GM23338 (cell line): ENCODE results near the gene HDAC9. TPM values are rescaled to one million over a fixed set of nuclear protein-coding genes. Genes with fewer than 3 reads are reported as not detected.

Experiments
- ATAC-seq: fragments of 200-7000 bp; cut with Tn5 transposase; 3 replicates; pipeline ENCODE4 v1.9.1; 2020
- DNase-seq: peaks from one replicate; pipeline ENCODE4 v3.0.0-alpha.2; 2015; ENCODE audit warnings: low spot score
- H2AFZ ChIP-seq: fragments of 200-600 bp; sonication (generic); 2 replicates; pipeline ENCODE4 v1.8.0; 2016; ENCODE audit warnings: antibody characterized with exemption, mild to moderate bottlenecking, moderate library complexity
- H3F3A ChIP-seq: fragments of 200-600 bp; sonication (generic); replicated peaks from 2 replicates; pipeline ENCODE4 v1.8.0; 2017; ENCODE audit warnings: antibody characterized with exemption, mixed run types, low read depth
- H3K27ac ChIP-seq: fragments of 200-600 bp; sonication (generic); 2 replicates; pipeline ENCODE4 v1.6.1; 2016; ENCODE audit warnings: low read depth
- H3K27me3 ChIP-seq: fragments of 200-600 bp; sonication (generic); 2 replicates; pipeline ENCODE4 v1.8.0; 2016; ENCODE audit warnings: mild to moderate bottlenecking, mixed run types, moderate library complexity; ENCODE audit not compliant: insufficient read depth
- H3K36me3 ChIP-seq: fragments of 200-600 bp; sonication (generic); 2 replicates; pipeline ENCODE4 v1.8.0; 2016; ENCODE audit warnings: mild to moderate bottlenecking; ENCODE audit not compliant: insufficient read depth
- H3K4me1 ChIP-seq: fragments of 200-600 bp; sonication (generic); 2 replicates; pipeline ENCODE4 v1.8.0; 2016; ENCODE audit warnings: mild to moderate bottlenecking, moderate library complexity; ENCODE audit not compliant: insufficient read depth
- H3K4me2 ChIP-seq: fragments of 200-600 bp; sonication (generic); 2 replicates; pipeline ENCODE4 v1.7.1; 2017; ENCODE audit warnings: mixed run types
- H3K4me3 ChIP-seq: fragments of 200-600 bp; sonication (generic); 2 replicates; pipeline ENCODE4 v1.6.1; 2016; ENCODE audit warnings: mixed run types
- H3K79me2 ChIP-seq: fragments of 200-600 bp; sonication (generic); replicated peaks from 2 replicates; pipeline ENCODE4 v1.8.0; 2017; ENCODE audit warnings: mild to moderate bottlenecking; ENCODE audit not compliant: insufficient read depth
- H3K9me2 ChIP-seq: fragments of 200-600 bp; sonication (generic); 2 replicates; pipeline ENCODE4 v1.8.0; 2017; ENCODE audit not compliant: insufficient read depth
- H4K20me1 ChIP-seq: fragments of 200-600 bp; sonication (generic); replicated peaks from 2 replicates; pipeline ENCODE4 v1.8.0; 2017; ENCODE audit warnings: mild to moderate bottlenecking; ENCODE audit not compliant: insufficient read depth
- H3K27ac Mint-ChIP-seq: 2 replicates; pipeline ENCODE4 v1.8.0; 2020; ENCODE audit warnings: inconsistent platforms, mild to moderate bottlenecking, moderate library complexity, mixed read lengths
- H3K27me3 Mint-ChIP-seq: 3 replicates; pipeline ENCODE4 v1.8.0; 2022; ENCODE audit warnings: low read depth, mild to moderate bottlenecking, moderate library complexity, mixed read lengths, inconsistent platforms; ENCODE audit not compliant: insufficient read depth, poor library complexity
- H3K36me3 Mint-ChIP-seq: 3 replicates; pipeline ENCODE4 v1.8.0; 2021; ENCODE audit warnings: low read depth, mild to moderate bottlenecking, inconsistent platforms, moderate library complexity, mixed read lengths
- H3K4me1 Mint-ChIP-seq: 3 replicates; pipeline ENCODE4 v1.8.0; 2020; ENCODE audit warnings: mild to moderate bottlenecking, inconsistent platforms, mixed read lengths
- H3K4me3 Mint-ChIP-seq: 3 replicates; pipeline ENCODE4 v1.8.0; 2021; ENCODE audit warnings: moderate library complexity, mild to moderate bottlenecking, inconsistent platforms, mixed read lengths
- H3K9me3 Mint-ChIP-seq: 3 replicates; pipeline ENCODE4 v1.8.0; 2020; ENCODE audit warnings: moderate library complexity, mild to moderate bottlenecking, inconsistent platforms, mixed read lengths
- CREB1 ChIP-seq: fragments of 250-450 bp; sonication (Bioruptor Pico); IDR thresholded peaks from 2 replicates; pipeline ENCODE4 v1.5.0; 2020; ENCODE audit warnings: low read depth, mild to moderate bottlenecking, moderate library complexity
- EZH2 ChIP-seq: fragments of 200-600 bp; sonication (generic); IDR thresholded peaks from one replicate; pipeline ENCODE4 v1.8.0; 2017; ENCODE audit warnings: antibody characterized with exemption, mild to moderate bottlenecking, low read depth; ENCODE audit not compliant: unreplicated experiment
- EZH2phosphoT487 ChIP-seq: fragments of 200-600 bp; sonication (generic); IDR thresholded peaks from one replicate; pipeline ENCODE4 v1.8.1; 2018; ENCODE audit warnings: antibody characterized with exemption; ENCODE audit not compliant: unreplicated experiment
- JUNB ChIP-seq: IDR thresholded peaks from one replicate; pipeline ENCODE4 v1.6.1; 2016; ENCODE audit warnings: antibody characterized with exemption; ENCODE audit not compliant: unreplicated experiment
- NANOG ChIP-seq: IDR thresholded peaks from 2 replicates; pipeline ENCODE4 v1.6.1; 2016; ENCODE audit warnings: antibody characterized with exemption, borderline replicate concordance
- POLR2AphosphoS5 ChIP-seq: IDR thresholded peaks from 2 replicates; pipeline ENCODE4 v1.6.1; 2016; ENCODE audit warnings: antibody characterized with exemption, low read depth
- STAT1 ChIP-seq: IDR thresholded peaks from one replicate; pipeline ENCODE4 v1.6.1; 2016; ENCODE audit warnings: antibody characterized with exemption; ENCODE audit not compliant: unreplicated experiment
- ZNF114 ChIP-seq: fragments of 250-450 bp; sonication (Bioruptor Pico); IDR thresholded peaks from 2 replicates; pipeline ENCODE4 v1.5.0; 2020; ENCODE audit warnings: mild to moderate bottlenecking, moderate library complexity
- ZNF331 ChIP-seq: fragments of 250-450 bp; sonication (Bioruptor Pico); IDR thresholded peaks from 2 replicates; pipeline ENCODE4 v1.5.0; 2020; ENCODE audit warnings: low read depth, mild to moderate bottlenecking, moderate library complexity
- polyA plus RNA-seq: library from polyadenylated mRNA; unstranded; fragments of >200 nt; fragmentation: Nextera tagmentation; extraction: Ambion mirVana; gene quantifications from 2 replicates; pipeline ENCODE4 v1.2.1, GENCODE V29; 2016
- total RNA-seq: library from RNA; depleted of rRNA; stranded (reverse); fragments of >200 nt; shearing (Covaris generic); gene quantifications from 2 replicates; pipeline ENCODE4 v1.2.3, GENCODE V29; 2014
- TF ChIP-seq, protein P1 (sequence below): IDR thresholded peaks from one replicate; pipeline ENCODE4 v1.6.1; 2018; ENCODE audit warnings: antibody characterized with exemption; ENCODE audit not compliant: unreplicated experiment
- TF ChIP-seq, protein P2 (sequence below): fragments of 250-450 bp; sonication (Bioruptor Pico); IDR thresholded peaks from 2 replicates; pipeline ENCODE4 v1.5.0; 2020; ENCODE audit warnings: mild to moderate bottlenecking, moderate library complexity
- TF ChIP-seq, protein P3 (sequence below): IDR thresholded peaks from 2 replicates; pipeline ENCODE4 v1.6.1; 2016; ENCODE audit warnings: antibody characterized with exemption
- TF ChIP-seq, protein P4 (sequence below), 2 experiments: fragments of 200-600 bp in 1 of 2; sonication (generic) in 1 of 2; conservative IDR thresholded peaks; 2 replicates each; pipeline versions ENCODE4 v1.5.1 to v1.6.1; 2016 to 2017; ENCODE audit warnings: antibody characterized with exemption in 2 of 2, low read depth in 2 of 2, mild to moderate bottlenecking in 2 of 2, moderate library complexity in 1 of 2

HDAC9 gene
- total and polyA plus RNA-seq, 2 experiments from 2014 or later = 8.3 to 18.5 TPM

DNA sequence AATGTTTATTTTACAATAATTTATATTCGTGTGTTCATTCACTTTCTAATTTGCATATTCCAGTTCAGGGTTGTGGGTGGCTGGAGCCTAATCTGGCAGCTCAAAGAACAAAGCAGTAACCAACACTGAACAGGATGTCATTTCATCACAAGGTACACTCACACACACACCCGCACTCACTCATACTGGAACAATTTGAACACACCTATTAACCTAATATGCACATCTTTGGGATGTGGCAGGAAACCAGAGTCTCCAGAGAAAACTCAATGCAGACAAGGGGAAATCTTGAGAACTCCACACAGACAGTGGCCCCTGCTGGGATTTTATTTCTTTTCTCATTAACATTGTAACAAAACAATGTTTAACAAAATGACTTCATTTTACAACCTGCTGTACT, 524.5 kb downstream of the HDAC9 start:
- H3K27ac Mint-ChIP-seq = no peak overlapping the region
- ATAC-seq = no peak
- peaks cover 3% of the 10 kb centered on the region for H3K27me3 Mint-ChIP-seq
- H2AFZ ChIP-seq = no peak overlapping the region
- H4K20me1 ChIP-seq = no peaks in the 10 kb centered on the region
- no peaks in the 10 kb centered on the region for H3K36me3 ChIP-seq
- no peak overlapping the region for H3K4me2 ChIP-seq
- H3K27me3 ChIP-seq = no peaks in the 10 kb centered on the region
- TF ChIP-seq CREB1 (CRISPR knock-in tag) (no peak), NANOG (no peak), JUNB (no peak), EZH2 (no peak), ZNF114 (CRISPR knock-in tag) (no peak), STAT1 (no peak), POLR2AphosphoS5 (no peak), EZH2phosphoT487 (no peak), ZNF331 (CRISPR knock-in tag) (no peak)
- TF ChIP-seq, protein P1, sequence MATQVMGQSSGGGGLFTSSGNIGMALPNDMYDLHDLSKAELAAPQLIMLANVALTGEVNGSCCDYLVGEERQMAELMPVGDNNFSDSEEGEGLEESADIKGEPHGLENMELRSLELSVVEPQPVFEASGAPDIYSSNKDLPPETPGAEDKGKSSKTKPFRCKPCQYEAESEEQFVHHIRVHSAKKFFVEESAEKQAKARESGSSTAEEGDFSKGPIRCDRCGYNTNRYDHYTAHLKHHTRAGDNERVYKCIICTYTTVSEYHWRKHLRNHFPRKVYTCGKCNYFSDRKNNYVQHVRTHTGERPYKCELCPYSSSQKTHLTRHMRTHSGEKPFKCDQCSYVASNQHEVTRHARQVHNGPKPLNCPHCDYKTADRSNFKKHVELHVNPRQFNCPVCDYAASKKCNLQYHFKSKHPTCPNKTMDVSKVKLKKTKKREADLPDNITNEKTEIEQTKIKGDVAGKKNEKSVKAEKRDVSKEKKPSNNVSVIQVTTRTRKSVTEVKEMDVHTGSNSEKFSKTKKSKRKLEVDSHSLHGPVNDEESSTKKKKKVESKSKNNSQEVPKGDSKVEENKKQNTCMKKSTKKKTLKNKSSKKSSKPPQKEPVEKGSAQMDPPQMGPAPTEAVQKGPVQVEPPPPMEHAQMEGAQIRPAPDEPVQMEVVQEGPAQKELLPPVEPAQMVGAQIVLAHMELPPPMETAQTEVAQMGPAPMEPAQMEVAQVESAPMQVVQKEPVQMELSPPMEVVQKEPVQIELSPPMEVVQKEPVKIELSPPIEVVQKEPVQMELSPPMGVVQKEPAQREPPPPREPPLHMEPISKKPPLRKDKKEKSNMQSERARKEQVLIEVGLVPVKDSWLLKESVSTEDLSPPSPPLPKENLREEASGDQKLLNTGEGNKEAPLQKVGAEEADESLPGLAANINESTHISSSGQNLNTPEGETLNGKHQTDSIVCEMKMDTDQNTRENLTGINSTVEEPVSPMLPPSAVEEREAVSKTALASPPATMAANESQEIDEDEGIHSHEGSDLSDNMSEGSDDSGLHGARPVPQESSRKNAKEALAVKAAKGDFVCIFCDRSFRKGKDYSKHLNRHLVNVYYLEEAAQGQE = no peak
- TF ChIP-seq, protein P2, sequence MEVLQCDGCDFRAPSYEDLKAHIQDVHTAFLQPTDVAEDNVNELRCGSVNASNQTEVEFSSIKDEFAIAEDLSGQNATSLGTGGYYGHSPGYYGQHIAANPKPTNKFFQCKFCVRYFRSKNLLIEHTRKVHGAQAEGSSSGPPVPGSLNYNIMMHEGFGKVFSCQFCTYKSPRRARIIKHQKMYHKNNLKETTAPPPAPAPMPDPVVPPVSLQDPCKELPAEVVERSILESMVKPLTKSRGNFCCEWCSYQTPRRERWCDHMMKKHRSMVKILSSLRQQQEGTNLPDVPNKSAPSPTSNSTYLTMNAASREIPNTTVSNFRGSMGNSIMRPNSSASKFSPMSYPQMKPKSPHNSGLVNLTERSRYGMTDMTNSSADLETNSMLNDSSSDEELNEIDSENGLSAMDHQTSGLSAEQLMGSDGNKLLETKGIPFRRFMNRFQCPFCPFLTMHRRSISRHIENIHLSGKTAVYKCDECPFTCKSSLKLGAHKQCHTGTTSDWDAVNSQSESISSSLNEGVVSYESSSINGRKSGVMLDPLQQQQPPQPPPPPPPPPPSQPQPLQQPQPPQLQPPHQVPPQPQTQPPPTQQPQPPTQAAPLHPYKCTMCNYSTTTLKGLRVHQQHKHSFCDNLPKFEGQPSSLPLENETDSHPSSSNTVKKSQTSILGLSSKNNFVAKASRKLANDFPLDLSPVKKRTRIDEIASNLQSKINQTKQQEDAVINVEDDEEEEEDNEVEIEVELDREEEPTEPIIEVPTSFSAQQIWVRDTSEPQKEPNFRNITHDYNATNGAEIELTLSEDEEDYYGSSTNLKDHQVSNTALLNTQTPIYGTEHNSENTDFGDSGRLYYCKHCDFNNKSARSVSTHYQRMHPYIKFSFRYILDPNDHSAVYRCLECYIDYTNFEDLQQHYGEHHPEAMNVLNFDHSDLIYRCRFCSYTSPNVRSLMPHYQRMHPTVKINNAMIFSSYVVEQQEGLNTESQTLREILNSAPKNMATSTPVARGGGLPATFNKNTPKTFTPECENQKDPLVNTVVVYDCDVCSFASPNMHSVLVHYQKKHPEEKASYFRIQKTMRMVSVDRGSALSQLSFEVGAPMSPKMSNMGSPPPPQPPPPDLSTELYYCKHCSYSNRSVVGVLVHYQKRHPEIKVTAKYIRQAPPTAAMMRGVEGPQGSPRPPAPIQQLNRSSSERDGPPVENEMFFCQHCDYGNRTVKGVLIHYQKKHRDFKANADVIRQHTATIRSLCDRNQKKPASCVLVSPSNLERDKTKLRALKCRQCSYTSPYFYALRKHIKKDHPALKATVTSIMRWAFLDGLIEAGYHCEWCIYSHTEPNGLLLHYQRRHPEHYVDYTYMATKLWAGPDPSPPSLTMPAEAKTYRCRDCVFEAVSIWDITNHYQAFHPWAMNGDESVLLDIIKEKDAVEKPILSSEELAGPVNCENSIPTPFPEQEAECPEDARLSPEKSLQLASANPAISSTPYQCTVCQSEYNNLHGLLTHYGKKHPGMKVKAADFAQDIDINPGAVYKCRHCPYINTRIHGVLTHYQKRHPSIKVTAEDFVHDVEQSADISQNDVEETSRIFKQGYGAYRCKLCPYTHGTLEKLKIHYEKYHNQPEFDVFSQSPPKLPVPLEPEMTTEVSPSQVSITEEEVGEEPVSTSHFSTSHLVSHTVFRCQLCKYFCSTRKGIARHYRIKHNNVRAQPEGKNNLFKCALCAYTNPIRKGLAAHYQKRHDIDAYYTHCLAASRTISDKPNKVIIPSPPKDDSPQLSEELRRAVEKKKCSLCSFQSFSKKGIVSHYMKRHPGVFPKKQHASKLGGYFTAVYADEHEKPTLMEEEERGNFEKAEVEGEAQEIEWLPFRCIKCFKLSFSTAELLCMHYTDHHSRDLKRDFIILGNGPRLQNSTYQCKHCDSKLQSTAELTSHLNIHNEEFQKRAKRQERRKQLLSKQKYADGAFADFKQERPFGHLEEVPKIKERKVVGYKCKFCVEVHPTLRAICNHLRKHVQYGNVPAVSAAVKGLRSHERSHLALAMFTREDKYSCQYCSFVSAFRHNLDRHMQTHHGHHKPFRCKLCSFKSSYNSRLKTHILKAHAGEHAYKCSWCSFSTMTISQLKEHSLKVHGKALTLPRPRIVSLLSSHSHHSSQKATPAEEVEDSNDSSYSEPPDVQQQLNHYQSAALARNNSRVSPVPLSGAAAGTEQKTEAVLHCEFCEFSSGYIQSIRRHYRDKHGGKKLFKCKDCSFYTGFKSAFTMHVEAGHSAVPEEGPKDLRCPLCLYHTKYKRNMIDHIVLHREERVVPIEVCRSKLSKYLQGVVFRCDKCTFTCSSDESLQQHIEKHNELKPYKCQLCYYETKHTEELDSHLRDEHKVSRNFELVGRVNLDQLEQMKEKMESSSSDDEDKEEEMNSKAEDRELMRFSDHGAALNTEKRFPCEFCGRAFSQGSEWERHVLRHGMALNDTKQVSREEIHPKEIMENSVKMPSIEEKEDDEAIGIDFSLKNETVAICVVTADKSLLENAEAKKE (CRISPR knock-in tag) = no peak
- TF ChIP-seq, protein P3, sequence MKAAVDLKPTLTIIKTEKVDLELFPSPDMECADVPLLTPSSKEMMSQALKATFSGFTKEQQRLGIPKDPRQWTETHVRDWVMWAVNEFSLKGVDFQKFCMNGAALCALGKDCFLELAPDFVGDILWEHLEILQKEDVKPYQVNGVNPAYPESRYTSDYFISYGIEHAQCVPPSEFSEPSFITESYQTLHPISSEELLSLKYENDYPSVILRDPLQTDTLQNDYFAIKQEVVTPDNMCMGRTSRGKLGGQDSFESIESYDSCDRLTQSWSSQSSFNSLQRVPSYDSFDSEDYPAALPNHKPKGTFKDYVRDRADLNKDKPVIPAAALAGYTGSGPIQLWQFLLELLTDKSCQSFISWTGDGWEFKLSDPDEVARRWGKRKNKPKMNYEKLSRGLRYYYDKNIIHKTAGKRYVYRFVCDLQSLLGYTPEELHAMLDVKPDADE = no peak
- TF ChIP-seq, protein P4, sequence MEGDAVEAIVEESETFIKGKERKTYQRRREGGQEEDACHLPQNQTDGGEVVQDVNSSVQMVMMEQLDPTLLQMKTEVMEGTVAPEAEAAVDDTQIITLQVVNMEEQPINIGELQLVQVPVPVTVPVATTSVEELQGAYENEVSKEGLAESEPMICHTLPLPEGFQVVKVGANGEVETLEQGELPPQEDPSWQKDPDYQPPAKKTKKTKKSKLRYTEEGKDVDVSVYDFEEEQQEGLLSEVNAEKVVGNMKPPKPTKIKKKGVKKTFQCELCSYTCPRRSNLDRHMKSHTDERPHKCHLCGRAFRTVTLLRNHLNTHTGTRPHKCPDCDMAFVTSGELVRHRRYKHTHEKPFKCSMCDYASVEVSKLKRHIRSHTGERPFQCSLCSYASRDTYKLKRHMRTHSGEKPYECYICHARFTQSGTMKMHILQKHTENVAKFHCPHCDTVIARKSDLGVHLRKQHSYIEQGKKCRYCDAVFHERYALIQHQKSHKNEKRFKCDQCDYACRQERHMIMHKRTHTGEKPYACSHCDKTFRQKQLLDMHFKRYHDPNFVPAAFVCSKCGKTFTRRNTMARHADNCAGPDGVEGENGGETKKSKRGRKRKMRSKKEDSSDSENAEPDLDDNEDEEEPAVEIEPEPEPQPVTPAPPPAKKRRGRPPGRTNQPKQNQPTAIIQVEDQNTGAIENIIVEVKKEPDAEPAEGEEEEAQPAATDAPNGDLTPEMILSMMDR (conservative IDR thresholded peaks at IDR 0.05; ENCODE audit: low read depth in 2 of 2) = no peak
- peaks cover 8% of the 10 kb centered on the region; the same call in 2 of the 3 replicates for H3K4me1 Mint-ChIP-seq
- H3K27ac ChIP-seq = no peak overlapping the region
- H3K4me1 ChIP-seq = peaks cover 4% of the 10 kb centered on the region; the same call in 1 of the 2 replicates
- no peaks in the 10 kb centered on the region for H3F3A ChIP-seq
- no peaks in the 10 kb centered on the region for H3K79me2 ChIP-seq
- H3K4me3 Mint-ChIP-seq = no peak overlapping the region
- H3K9me3 Mint-ChIP-seq = no peaks in the 10 kb centered on the region
- DNase-seq = no peak
- H3K4me3 ChIP-seq = no peak overlapping the region
- H3K36me3 Mint-ChIP-seq = no peaks in the 10 kb centered on the region
- H3K9me2 ChIP-seq = no peaks in the 10 kb centered on the region
